ENCODE data around the gene OTUD5. TPM values are rescaled to one million over a fixed set of nuclear protein-coding genes. Genes with fewer than 3 reads are reported as not detected.

Gene OTUD5
- total RNA-seq, 1 experiment from 2014 or later: 52.6 TPM

DNA sequence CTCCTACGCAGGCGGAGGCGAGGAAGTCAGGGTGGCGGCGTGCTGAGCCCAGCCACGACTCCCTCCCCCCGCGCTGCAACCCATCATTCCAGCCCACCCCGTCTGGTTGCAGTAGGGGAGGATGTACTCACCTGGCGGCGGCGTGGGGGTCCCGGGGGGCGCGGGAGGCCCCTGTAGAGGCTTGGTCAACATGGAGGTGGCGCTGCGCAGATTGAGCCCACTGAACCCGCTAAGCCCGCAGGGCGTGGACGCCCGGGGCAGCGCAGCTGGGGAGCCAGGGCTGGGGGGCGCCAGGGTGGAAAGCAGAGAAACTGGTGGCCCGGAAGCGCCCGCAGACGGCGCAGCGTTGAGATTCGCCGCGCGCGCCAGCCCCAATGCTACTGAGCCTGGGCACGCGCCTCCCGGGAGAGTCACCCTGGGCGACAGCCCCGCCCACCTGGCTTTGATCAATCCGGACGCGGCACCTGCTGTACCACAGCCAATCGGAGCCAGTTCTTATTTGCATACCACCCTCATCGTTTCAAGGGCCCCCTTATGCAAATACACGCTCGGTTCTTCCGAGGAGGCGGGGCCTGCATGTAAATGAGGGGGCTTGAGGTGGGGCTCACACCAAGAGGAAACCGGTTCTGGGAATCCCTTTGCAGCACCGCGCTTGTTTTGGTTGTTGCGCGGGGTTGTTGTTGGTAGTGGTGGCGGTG lies 38.6 kb downstream of the OTUD5 start, which contains the start of gene PIM2 (continued):
- TF ChIP-seq, protein P1, sequence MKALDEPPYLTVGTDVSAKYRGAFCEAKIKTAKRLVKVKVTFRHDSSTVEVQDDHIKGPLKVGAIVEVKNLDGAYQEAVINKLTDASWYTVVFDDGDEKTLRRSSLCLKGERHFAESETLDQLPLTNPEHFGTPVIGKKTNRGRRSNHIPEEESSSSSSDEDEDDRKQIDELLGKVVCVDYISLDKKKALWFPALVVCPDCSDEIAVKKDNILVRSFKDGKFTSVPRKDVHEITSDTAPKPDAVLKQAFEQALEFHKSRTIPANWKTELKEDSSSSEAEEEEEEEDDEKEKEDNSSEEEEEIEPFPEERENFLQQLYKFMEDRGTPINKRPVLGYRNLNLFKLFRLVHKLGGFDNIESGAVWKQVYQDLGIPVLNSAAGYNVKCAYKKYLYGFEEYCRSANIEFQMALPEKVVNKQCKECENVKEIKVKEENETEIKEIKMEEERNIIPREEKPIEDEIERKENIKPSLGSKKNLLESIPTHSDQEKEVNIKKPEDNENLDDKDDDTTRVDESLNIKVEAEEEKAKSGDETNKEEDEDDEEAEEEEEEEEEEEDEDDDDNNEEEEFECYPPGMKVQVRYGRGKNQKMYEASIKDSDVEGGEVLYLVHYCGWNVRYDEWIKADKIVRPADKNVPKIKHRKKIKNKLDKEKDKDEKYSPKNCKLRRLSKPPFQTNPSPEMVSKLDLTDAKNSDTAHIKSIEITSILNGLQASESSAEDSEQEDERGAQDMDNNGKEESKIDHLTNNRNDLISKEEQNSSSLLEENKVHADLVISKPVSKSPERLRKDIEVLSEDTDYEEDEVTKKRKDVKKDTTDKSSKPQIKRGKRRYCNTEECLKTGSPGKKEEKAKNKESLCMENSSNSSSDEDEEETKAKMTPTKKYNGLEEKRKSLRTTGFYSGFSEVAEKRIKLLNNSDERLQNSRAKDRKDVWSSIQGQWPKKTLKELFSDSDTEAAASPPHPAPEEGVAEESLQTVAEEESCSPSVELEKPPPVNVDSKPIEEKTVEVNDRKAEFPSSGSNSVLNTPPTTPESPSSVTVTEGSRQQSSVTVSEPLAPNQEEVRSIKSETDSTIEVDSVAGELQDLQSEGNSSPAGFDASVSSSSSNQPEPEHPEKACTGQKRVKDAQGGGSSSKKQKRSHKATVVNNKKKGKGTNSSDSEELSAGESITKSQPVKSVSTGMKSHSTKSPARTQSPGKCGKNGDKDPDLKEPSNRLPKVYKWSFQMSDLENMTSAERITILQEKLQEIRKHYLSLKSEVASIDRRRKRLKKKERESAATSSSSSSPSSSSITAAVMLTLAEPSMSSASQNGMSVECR (CRISPR knock-in tag; IDR thresholded peaks at IDR 0.05; ENCODE audit: borderline replicate concordance): peak; percentile 24; the same call in 1 of the 2 replicates
- TF ChIP-seq, protein P2, sequence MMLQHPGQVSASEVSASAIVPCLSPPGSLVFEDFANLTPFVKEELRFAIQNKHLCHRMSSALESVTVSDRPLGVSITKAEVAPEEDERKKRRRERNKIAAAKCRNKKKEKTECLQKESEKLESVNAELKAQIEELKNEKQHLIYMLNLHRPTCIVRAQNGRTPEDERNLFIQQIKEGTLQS (CRISPR knock-in tag; conservative IDR thresholded peaks at IDR 0.05): no peak
- TF ChIP-seq CREB1 (CRISPR knock-in tag; IDR thresholded peaks at IDR 0.05): no peak
- no peak for TF ChIP-seq MYBL2 (CRISPR knock-in tag; IDR thresholded peaks at IDR 0.05)
- TF ChIP-seq ELF4 (CRISPR knock-in tag; IDR thresholded peaks at IDR 0.05; ENCODE audit: low read depth): no peak
- peak; percentile 28; the same call in 1 of the 2 replicates for TF ChIP-seq JUN (CRISPR knock-in tag; IDR thresholded peaks at IDR 0.05)
- no peak for TF ChIP-seq ZNF263 (CRISPR knock-in tag; IDR thresholded peaks at IDR 0.05; ENCODE audit: low read depth)
- no peak for TF ChIP-seq FOXP1 (CRISPR knock-in tag; IDR thresholded peaks at IDR 0.05; ENCODE audit: borderline replicate concordance)
- no peak for TF ChIP-seq TP53 (CRISPR knock-in tag; IDR thresholded peaks at IDR 0.05)
- no peak for TF ChIP-seq ZNF396 (CRISPR knock-in tag; IDR thresholded peaks at IDR 0.05; ENCODE audit: borderline replicate concordance)
- no peak for TF ChIP-seq RELA (CRISPR knock-in tag; IDR thresholded peaks at IDR 0.05; ENCODE audit: borderline replicate concordance)
- TF ChIP-seq, protein P3, sequence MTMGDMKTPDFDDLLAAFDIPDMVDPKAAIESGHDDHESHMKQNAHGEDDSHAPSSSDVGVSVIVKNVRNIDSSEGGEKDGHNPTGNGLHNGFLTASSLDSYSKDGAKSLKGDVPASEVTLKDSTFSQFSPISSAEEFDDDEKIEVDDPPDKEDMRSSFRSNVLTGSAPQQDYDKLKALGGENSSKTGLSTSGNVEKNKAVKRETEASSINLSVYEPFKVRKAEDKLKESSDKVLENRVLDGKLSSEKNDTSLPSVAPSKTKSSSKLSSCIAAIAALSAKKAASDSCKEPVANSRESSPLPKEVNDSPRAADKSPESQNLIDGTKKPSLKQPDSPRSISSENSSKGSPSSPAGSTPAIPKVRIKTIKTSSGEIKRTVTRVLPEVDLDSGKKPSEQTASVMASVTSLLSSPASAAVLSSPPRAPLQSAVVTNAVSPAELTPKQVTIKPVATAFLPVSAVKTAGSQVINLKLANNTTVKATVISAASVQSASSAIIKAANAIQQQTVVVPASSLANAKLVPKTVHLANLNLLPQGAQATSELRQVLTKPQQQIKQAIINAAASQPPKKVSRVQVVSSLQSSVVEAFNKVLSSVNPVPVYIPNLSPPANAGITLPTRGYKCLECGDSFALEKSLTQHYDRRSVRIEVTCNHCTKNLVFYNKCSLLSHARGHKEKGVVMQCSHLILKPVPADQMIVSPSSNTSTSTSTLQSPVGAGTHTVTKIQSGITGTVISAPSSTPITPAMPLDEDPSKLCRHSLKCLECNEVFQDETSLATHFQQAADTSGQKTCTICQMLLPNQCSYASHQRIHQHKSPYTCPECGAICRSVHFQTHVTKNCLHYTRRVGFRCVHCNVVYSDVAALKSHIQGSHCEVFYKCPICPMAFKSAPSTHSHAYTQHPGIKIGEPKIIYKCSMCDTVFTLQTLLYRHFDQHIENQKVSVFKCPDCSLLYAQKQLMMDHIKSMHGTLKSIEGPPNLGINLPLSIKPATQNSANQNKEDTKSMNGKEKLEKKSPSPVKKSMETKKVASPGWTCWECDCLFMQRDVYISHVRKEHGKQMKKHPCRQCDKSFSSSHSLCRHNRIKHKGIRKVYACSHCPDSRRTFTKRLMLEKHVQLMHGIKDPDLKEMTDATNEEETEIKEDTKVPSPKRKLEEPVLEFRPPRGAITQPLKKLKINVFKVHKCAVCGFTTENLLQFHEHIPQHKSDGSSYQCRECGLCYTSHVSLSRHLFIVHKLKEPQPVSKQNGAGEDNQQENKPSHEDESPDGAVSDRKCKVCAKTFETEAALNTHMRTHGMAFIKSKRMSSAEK (CRISPR knock-in tag; IDR thresholded peaks at IDR 0.05; ENCODE audit: borderline replicate concordance): no peak
- TF ChIP-seq GABPB1 (CRISPR knock-in tag; IDR thresholded peaks at IDR 0.05): no peak
- TF ChIP-seq, protein P4, sequence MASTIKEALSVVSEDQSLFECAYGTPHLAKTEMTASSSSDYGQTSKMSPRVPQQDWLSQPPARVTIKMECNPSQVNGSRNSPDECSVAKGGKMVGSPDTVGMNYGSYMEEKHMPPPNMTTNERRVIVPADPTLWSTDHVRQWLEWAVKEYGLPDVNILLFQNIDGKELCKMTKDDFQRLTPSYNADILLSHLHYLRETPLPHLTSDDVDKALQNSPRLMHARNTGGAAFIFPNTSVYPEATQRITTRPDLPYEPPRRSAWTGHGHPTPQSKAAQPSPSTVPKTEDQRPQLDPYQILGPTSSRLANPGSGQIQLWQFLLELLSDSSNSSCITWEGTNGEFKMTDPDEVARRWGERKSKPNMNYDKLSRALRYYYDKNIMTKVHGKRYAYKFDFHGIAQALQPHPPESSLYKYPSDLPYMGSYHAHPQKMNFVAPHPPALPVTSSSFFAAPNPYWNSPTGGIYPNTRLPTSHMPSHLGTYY (CRISPR knock-in tag; IDR thresholded peaks at IDR 0.05): no peak
- TF ChIP-seq, protein P5, sequence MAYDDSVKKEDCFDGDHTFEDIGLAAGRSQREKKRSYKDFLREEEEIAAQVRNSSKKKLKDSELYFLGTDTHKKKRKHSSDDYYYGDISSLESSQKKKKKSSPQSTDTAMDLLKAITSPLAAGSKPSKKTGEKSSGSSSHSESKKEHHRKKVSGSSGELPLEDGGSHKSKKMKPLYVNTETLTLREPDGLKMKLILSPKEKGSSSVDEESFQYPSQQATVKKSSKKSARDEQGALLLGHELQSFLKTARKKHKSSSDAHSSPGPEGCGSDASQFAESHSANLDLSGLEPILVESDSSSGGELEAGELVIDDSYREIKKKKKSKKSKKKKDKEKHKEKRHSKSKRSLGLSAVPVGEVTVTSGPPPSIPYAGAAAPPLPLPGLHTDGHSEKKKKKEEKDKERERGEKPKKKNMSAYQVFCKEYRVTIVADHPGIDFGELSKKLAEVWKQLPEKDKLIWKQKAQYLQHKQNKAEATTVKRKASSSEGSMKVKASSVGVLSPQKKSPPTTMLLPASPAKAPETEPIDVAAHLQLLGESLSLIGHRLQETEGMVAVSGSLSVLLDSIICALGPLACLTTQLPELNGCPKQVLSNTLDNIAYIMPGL (CRISPR knock-in tag; IDR thresholded peaks at IDR 0.05): no peak
- no peak for TF ChIP-seq TEAD1 (CRISPR knock-in tag; IDR thresholded peaks at IDR 0.05)
- no peak for TF ChIP-seq CREM (CRISPR knock-in tag; IDR thresholded peaks at IDR 0.05)
- no peak for TF ChIP-seq ATF1 (CRISPR knock-in tag; IDR thresholded peaks at IDR 0.05)
- TF ChIP-seq, protein P6, sequence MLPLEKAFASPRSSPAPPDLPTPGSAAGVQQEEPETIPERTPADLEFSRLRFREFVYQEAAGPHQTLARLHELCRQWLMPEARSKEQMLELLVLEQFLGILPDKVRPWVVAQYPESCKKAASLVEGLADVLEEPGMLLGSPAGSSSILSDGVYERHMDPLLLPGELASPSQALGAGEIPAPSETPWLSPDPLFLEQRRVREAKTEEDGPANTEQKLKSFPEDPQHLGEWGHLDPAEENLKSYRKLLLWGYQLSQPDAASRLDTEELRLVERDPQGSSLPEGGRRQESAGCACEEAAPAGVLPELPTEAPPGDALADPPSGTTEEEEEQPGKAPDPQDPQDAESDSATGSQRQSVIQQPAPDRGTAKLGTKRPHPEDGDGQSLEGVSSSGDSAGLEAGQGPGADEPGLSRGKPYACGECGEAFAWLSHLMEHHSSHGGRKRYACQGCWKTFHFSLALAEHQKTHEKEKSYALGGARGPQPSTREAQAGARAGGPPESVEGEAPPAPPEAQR (CRISPR knock-in tag; IDR thresholded peaks at IDR 0.05): no peak
- TF ChIP-seq KAT7 (CRISPR knock-in tag; IDR thresholded peaks at IDR 0.05; ENCODE audit: borderline replicate concordance): no peak
- TF ChIP-seq NFYB (CRISPR knock-in tag; conservative IDR thresholded peaks at IDR 0.05; ENCODE audit: low read depth): 0 out of 2 replicates have a peak, but pooled peaks have one; percentile 17
- no peak for TF ChIP-seq OVOL2 (CRISPR knock-in tag; IDR thresholded peaks at IDR 0.05; ENCODE audit: borderline replicate concordance)
- no peak for TF ChIP-seq IRF2 (CRISPR knock-in tag; IDR thresholded peaks at IDR 0.05; ENCODE audit: borderline replicate concordance, low read depth)
- no peak for TF ChIP-seq ZNF671 (CRISPR knock-in tag; IDR thresholded peaks at IDR 0.05)
